K562 (cell line): ENCODE data around the gene KLHL29. TPM values are rescaled to one million over a fixed set of nuclear protein-coding genes. Genes with fewer than 3 reads are reported as not detected.

Experiments
- CREB1 ChIP-seq, 2 experiments: sonication (generic) in 1 of 2; formaldehyde crosslinking in 1 of 2; IDR thresholded peaks; 2 replicates each; pipeline versions ENCODE4 v1.6.1 to v1.8.0; 2012 to 2022; ENCODE audit warnings: inconsistent platforms in 1 of 2, mild to moderate bottlenecking in 1 of 2, missing genetic modification reagents in 1 of 2, moderate library complexity in 1 of 2
- CTBP1 ChIP-seq: fragments of 450-650 bp; IDR thresholded peaks from 2 replicates; pipeline ENCODE4 v1.6.1; 2016; ENCODE audit warnings: borderline replicate concordance
- DNMT1 ChIP-seq: fragments of 450-650 bp; IDR thresholded peaks from 2 replicates; pipeline ENCODE4 v1.6.1; 2016; ENCODE audit warnings: antibody characterized with exemption, mild to moderate bottlenecking
- PHTF2 ChIP-seq: fragments of 250-450 bp; sonication (Bioruptor Pico); IDR thresholded peaks from 2 replicates; pipeline ENCODE4 v1.5.0; 2021; ENCODE audit warnings: mild to moderate bottlenecking
- POLR2AphosphoS5 ChIP-seq: IDR thresholded peaks from 2 replicates; pipeline ENCODE4 v1.6.1; 2011; ENCODE audit warnings: mild to moderate bottlenecking, low read depth, low read length, moderate library complexity; ENCODE audit not compliant: control insufficient read depth, insufficient read depth
- POLR2H ChIP-seq: IDR thresholded peaks from 2 replicates; pipeline ENCODE4 v1.6.1; 2016; ENCODE audit warnings: missing genetic modification characterization, low read depth, mild to moderate bottlenecking, control low read depth, missing compliant biosample characterization, moderate library complexity
- SP2 ChIP-seq: IDR thresholded peaks from 2 replicates; pipeline ENCODE4 v1.6.1; 2011; ENCODE audit warnings: mild to moderate bottlenecking, low read depth, low read length, moderate library complexity; ENCODE audit not compliant: poor library complexity, severe bottlenecking; ENCODE audit errors: extremely low read depth
- TCF3 ChIP-seq: sonication (generic); formaldehyde crosslinking; IDR thresholded peaks from 2 replicates; pipeline ENCODE4 v1.4.0; 2020; ENCODE audit warnings: mild to moderate bottlenecking, missing genetic modification reagents
- ZBTB43 ChIP-seq: sonication (generic); formaldehyde crosslinking; IDR thresholded peaks from 2 replicates; pipeline ENCODE4 v1.8.0; 2023; ENCODE audit warnings: mild to moderate bottlenecking, missing genetic modification reagents
- ZNF140 ChIP-seq: fragments of 250-450 bp; sonication (Bioruptor Pico); IDR thresholded peaks from 2 replicates; pipeline ENCODE4 v1.8.0; 2021; ENCODE audit warnings: moderate library complexity, mild to moderate bottlenecking, inconsistent platforms
- polyA plus RNA-seq, 8 experiments: library from polyadenylated mRNA; depleted of rRNA in 4 of 8; stranded (reverse) in 5 of 8; unstranded in 3 of 8; fragments of >200 nt; fragmentation: Nextera tagmentation in 2 of 8; fragmentation: Illumina TruSeq in 1 of 8; extraction: Ambion mirVana in 2 of 8; extraction: Trizol in 1 of 8; gene quantifications; 2 replicates each; pipeline versions ENCODE4 v1.2.1 to v1.2.3, GENCODE V29; 2011 to 2014; ENCODE audit warnings: inconsistent platforms in 1 of 8, missing spikeins in 1 of 8
- total RNA-seq, 7 experiments: library from RNA; depleted of rRNA in 6 of 7; stranded (reverse); fragments of >200 nt in 6 of 7; fragmentation: Illumina TruSeq in 2 of 7; extraction: Trizol in 2 of 7; gene quantifications; 2 replicates each; pipeline versions ENCODE4 v1.2.1 to v1.2.3, GENCODE V29; 2011 to 2021; ENCODE audit warnings: low replicate concordance in 1 of 7
- TF ChIP-seq, protein P1 (sequence below): fragments of 200-600 bp; sonication (generic); IDR thresholded peaks from one replicate; pipeline ENCODE4 v1.6.1; 2012; ENCODE audit warnings: mild to moderate bottlenecking, low read depth, low read length, inconsistent platforms
- TF ChIP-seq, protein P2 (sequence below): fragments of 250-450 bp; sonication (Bioruptor Pico); IDR thresholded peaks from 2 replicates; pipeline ENCODE4 v1.4.0; 2020

The KLHL29 gene
- total and polyA plus RNA-seq, 9 of the 15 experiments (the other 6 are each of a cell fraction or from before 2014, with no cell fraction given), result 0.03 to 0.31 (median 0.08) TPM; not detected in 1

GRCh38 chr2:23668756-23669304 lies 283.9 kb downstream of the KLHL29 start (continued):
- TF ChIP-seq, protein P1, sequence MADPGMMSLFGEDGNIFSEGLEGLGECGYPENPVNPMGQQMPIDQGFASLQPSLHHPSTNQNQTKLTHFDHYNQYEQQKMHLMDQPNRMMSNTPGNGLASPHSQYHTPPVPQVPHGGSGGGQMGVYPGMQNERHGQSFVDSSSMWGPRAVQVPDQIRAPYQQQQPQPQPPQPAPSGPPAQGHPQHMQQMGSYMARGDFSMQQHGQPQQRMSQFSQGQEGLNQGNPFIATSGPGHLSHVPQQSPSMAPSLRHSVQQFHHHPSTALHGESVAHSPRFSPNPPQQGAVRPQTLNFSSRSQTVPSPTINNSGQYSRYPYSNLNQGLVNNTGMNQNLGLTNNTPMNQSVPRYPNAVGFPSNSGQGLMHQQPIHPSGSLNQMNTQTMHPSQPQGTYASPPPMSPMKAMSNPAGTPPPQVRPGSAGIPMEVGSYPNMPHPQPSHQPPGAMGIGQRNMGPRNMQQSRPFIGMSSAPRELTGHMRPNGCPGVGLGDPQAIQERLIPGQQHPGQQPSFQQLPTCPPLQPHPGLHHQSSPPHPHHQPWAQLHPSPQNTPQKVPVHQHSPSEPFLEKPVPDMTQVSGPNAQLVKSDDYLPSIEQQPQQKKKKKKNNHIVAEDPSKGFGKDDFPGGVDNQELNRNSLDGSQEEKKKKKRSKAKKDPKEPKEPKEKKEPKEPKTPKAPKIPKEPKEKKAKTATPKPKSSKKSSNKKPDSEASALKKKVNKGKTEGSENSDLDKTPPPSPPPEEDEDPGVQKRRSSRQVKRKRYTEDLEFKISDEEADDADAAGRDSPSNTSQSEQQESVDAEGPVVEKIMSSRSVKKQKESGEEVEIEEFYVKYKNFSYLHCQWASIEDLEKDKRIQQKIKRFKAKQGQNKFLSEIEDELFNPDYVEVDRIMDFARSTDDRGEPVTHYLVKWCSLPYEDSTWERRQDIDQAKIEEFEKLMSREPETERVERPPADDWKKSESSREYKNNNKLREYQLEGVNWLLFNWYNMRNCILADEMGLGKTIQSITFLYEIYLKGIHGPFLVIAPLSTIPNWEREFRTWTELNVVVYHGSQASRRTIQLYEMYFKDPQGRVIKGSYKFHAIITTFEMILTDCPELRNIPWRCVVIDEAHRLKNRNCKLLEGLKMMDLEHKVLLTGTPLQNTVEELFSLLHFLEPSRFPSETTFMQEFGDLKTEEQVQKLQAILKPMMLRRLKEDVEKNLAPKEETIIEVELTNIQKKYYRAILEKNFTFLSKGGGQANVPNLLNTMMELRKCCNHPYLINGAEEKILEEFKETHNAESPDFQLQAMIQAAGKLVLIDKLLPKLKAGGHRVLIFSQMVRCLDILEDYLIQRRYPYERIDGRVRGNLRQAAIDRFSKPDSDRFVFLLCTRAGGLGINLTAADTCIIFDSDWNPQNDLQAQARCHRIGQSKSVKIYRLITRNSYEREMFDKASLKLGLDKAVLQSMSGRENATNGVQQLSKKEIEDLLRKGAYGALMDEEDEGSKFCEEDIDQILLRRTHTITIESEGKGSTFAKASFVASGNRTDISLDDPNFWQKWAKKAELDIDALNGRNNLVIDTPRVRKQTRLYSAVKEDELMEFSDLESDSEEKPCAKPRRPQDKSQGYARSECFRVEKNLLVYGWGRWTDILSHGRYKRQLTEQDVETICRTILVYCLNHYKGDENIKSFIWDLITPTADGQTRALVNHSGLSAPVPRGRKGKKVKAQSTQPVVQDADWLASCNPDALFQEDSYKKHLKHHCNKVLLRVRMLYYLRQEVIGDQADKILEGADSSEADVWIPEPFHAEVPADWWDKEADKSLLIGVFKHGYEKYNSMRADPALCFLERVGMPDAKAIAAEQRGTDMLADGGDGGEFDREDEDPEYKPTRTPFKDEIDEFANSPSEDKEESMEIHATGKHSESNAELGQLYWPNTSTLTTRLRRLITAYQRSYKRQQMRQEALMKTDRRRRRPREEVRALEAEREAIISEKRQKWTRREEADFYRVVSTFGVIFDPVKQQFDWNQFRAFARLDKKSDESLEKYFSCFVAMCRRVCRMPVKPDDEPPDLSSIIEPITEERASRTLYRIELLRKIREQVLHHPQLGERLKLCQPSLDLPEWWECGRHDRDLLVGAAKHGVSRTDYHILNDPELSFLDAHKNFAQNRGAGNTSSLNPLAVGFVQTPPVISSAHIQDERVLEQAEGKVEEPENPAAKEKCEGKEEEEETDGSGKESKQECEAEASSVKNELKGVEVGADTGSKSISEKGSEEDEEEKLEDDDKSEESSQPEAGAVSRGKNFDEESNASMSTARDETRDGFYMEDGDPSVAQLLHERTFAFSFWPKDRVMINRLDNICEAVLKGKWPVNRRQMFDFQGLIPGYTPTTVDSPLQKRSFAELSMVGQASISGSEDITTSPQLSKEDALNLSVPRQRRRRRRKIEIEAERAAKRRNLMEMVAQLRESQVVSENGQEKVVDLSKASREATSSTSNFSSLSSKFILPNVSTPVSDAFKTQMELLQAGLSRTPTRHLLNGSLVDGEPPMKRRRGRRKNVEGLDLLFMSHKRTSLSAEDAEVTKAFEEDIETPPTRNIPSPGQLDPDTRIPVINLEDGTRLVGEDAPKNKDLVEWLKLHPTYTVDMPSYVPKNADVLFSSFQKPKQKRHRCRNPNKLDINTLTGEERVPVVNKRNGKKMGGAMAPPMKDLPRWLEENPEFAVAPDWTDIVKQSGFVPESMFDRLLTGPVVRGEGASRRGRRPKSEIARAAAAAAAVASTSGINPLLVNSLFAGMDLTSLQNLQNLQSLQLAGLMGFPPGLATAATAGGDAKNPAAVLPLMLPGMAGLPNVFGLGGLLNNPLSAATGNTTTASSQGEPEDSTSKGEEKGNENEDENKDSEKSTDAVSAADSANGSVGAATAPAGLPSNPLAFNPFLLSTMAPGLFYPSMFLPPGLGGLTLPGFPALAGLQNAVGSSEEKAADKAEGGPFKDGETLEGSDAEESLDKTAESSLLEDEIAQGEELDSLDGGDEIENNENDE, result no peak
- TF ChIP-seq PHTF2 (CRISPR knock-in tag), result no peak
- TF ChIP-seq CREB1 (IDR thresholded peaks at IDR 0.05), result no peak
- no peak for TF ChIP-seq CREB1 (CRISPR knock-in tag; IDR thresholded peaks at IDR 0.05)
- TF ChIP-seq ZBTB43 (CRISPR knock-in tag), result no peak
- no peak for TF ChIP-seq SP2
- TF ChIP-seq POLR2AphosphoS5, result no peak
- no peak for TF ChIP-seq CTBP1
- TF ChIP-seq DNMT1, result no peak
- no peak for TF ChIP-seq TCF3 (CRISPR knock-in tag)
- no peak for TF ChIP-seq POLR2H (tag)
- no peak for TF ChIP-seq ZNF140 (CRISPR knock-in tag)
- TF ChIP-seq, protein P2, sequence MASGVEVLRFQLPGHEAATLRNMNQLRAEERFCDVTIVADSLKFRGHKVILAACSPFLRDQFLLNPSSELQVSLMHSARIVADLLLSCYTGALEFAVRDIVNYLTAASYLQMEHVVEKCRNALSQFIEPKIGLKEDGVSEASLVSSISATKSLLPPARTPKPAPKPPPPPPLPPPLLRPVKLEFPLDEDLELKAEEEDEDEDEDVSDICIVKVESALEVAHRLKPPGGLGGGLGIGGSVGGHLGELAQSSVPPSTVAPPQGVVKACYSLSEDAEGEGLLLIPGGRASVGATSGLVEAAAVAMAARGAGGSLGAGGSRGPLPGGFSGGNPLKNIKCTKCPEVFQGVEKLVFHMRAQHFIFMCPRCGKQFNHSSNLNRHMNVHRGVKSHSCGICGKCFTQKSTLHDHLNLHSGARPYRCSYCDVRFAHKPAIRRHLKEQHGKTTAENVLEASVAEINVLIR, result no peak
